ENCODE results near the gene TRDMT1.
A peak's percentile ranks its signal among the peaks of the same experiment; 100 is the strongest.

The TRDMT1 gene

GRCh38 chr10:17229967-17230682 lies 28.7 kb upstream of the TRDMT1 start:
- no peak for DNase-seq

GRCh38 chr10:17229717-17229966 lies 28.2 kb upstream of the TRDMT1 start:
- no peak for DNase-seq

- peak; percentile 91 for DNase-seq
Observed at GRCh38 chr10:17229016-17229716, 27.7 kb upstream of the TRDMT1 start.

- DNase-seq: peak; percentile 94
Observed at GRCh38 chr10:17228091-17229015, 26.9 kb upstream of the TRDMT1 start, which contains the start of gene VIM. VIM (plus strand) TSS chr10:17228241; CDS start chr10:17229423, 1,182 bp downstream.

- DNase-seq: no peak
Observed at GRCh38 chr10:17227367-17228090, 26.1 kb upstream of the TRDMT1 start.

- DNase-seq: no peak
Observed at GRCh38 chr10:17226891-17227303, 25.4 kb upstream of the TRDMT1 start.

GRCh38 chr10:17225808-17226207 lies 24.3 kb upstream of the TRDMT1 start:
- DNase-seq: no peak

- DNase-seq: no peak
Observed at GRCh38 chr10:17222329-17222728, 20.9 kb upstream of the TRDMT1 start.

- DNase-seq: no peak
Observed at GRCh38 chr10:17220652-17221100, 19.2 kb upstream of the TRDMT1 start.

- no peak for DNase-seq
Observed at GRCh38 chr10:17219024-17219423, 17.6 kb upstream of the TRDMT1 start.

GRCh38 chr10:17217631-17218232 lies 16.3 kb upstream of the TRDMT1 start:
- no peak for DNase-seq

GRCh38 chr10:17216901-17217395 lies 15.5 kb upstream of the TRDMT1 start:
- DNase-seq: no peak

GRCh38 chr10:17216217-17216900 lies 14.9 kb upstream of the TRDMT1 start:
- DNase-seq: no peak

- no peak for DNase-seq
Observed at GRCh38 chr10:17215782-17216122, 14.3 kb upstream of the TRDMT1 start.

GRCh38 chr10:17214971-17215781 lies 13.7 kb upstream of the TRDMT1 start:
- no peak for DNase-seq

GRCh38 chr10:17214526-17214925 lies 13.1 kb upstream of the TRDMT1 start:
- DNase-seq: no peak

- no peak for DNase-seq
Observed at GRCh38 chr10:17213646-17214349, 12.3 kb upstream of the TRDMT1 start.

GRCh38 chr10:17212802-17213221 lies 11.3 kb upstream of the TRDMT1 start:
- DNase-seq: no peak

- no peak for DNase-seq
Observed at GRCh38 chr10:17210361-17210760, 8.9 kb upstream of the TRDMT1 start.

- no peak for DNase-seq
Observed at GRCh38 chr10:17209881-17210280, 8.4 kb upstream of the TRDMT1 start.

All from T1000 (cell line).